Measurements from ENCODE around the gene SDE2. TPM values are rescaled to one million over a fixed set of nuclear protein-coding genes. Genes with fewer than 3 reads are reported as not detected.

SDE2 gene
- total and polyA plus RNA-seq, 10 of the 15 experiments (the other 5 are each of a cell fraction or from before 2014, with no cell fraction given): 2.7 to 19.4 (median 12.6) TPM

- BruUV-seq (replicated peaks): no TSS peak
- SMC1A ChIA-PET (ENCODE audit: uncharacterized antibody, unreplicated experiment): no interaction called here
- Histone ChIP-seq H3K4me1 (ENCODE audit: control insufficient read depth, insufficient read depth, low read length) (peaks cover 24% of the 10 kb centered on the region), H3K27me3 (replicated peaks in 1 of 2; ENCODE audit: control insufficient read depth in 2 of 2, insufficient read depth in 2 of 2, low read length in 1 of 2) (no peaks in the 10 kb centered on the region; a peak in 1 of 4 replicates), H4K20me1 (ENCODE audit: control insufficient read depth, insufficient read depth) (no peaks in the 10 kb centered on the region), H3K4me2 (ENCODE audit: control insufficient read depth, insufficient read depth) (peak overlapping the region; percentile 14; the same call in 1 of the 2 replicates), H2AFZ (ENCODE audit: control insufficient read depth, low read depth, low read length) (no peak overlapping the region), H3K9ac (ENCODE audit: control insufficient read depth, insufficient read depth, low read length) (no peak overlapping the region), H3K4me3 (no peak overlapping the region), H3K9me3 (replicated peaks; ENCODE audit: control insufficient read depth, insufficient read depth, low read length) (no peaks in the 10 kb centered on the region), H3K27ac (ENCODE audit: control insufficient read depth, insufficient read depth) (no peak overlapping the region), H3K36me3 (ENCODE audit: control insufficient read depth in 2 of 2, insufficient read depth in 2 of 2, low read length in 1 of 2) (no peaks in the 10 kb centered on the region), H3K79me2 (ENCODE audit: control insufficient read depth, insufficient read depth, low read length) (no peaks in the 10 kb centered on the region)
- CTCF ChIA-PET: interaction anchor here (0.9 to 2.3 kb wide), 7 partner anchors 17 to 469 kb away, joined by 3 to 7 read pairs (median 4); partner anchors contain the start of genes PYCR2 and SRP9
- no peak for DNase-seq (ENCODE audit: low read depth, low spot score)
- no peak for FAIRE-seq
- TF ChIP-seq YBX1 (IDR thresholded peaks at IDR 0.05): no peak
- TF ChIP-seq SKIL (IDR thresholded peaks at IDR 0.05; ENCODE audit: low read depth, poor library complexity, severe bottlenecking): no peak
- no peak for TF ChIP-seq RELB (IDR thresholded peaks at IDR 0.05; ENCODE audit: low read depth)
- no peak for TF ChIP-seq EZH2 (IDR thresholded peaks at IDR 0.05; ENCODE audit: borderline replicate concordance, control insufficient read depth, low read depth, low read length)
- TF ChIP-seq BCLAF1 (IDR thresholded peaks at IDR 0.05): no peak
- no peak for TF ChIP-seq BHLHE40 (IDR thresholded peaks at IDR 0.05; ENCODE audit: borderline replicate concordance in 1 of 2, low read depth in 2 of 2, low read length in 1 of 2)
- TF ChIP-seq USF1 (IDR thresholded peaks at IDR 0.05; ENCODE audit: borderline replicate concordance, extremely low read length, insufficient read depth, low read depth, low read length): no peak
- TF ChIP-seq NFYA (IDR thresholded peaks at IDR 0.05; ENCODE audit: borderline replicate concordance, low read depth, low read length): no peak
- no peak for TF ChIP-seq SREBF2 (IDR thresholded peaks at IDR 0.05; ENCODE audit: low read length)
- no peak for TF ChIP-seq SMAD5 (IDR thresholded peaks at IDR 0.05; ENCODE audit: low read depth)
- TF ChIP-seq MXI1 (IDR thresholded peaks at IDR 0.05; ENCODE audit: low read depth, low read length): no peak
- no peak for TF ChIP-seq FOXK2 (IDR thresholded peaks at IDR 0.05)
- no peak for TF ChIP-seq SPI1 (IDR thresholded peaks at IDR 0.05; ENCODE audit: borderline replicate concordance, insufficient read depth, low read depth, low read length)
- TF ChIP-seq NFXL1 (IDR thresholded peaks at IDR 0.05; ENCODE audit: borderline replicate concordance): no peak
- intact Hi-C loops (cut with micrococcal nuclease; ENCODE audit: unreplicated experiment): no loop called here
- in situ Hi-C loops (cut with MboI): no loop called here
- WGBS (ENCODE audit: insufficient coverage, insufficient replicate concordance, low lambda C conversion rate, missing lambda C conversion rate): 79% methylated on average over 2 of the region's 2 CpGs
- RAD21 ChIA-PET (ENCODE audit: unreplicated experiment): interaction anchor here (0.6 to 1.6 kb wide), 3 partner anchors 21 to 45 kb away, joined by 3 read pairs; no protein-coding TSS in a partner anchor
- no peak for ATAC-seq
- POLR2A ChIA-PET: no interaction called here
These were observed 54.8 kb downstream of the SDE2 start for GRCh38 chr1:225944387-225944786.
